Measurements from ENCODE around the gene ZNF346. TPM values are rescaled to one million over a fixed set of nuclear protein-coding genes. Genes with fewer than 3 reads are reported as not detected.

ZNF346 gene
- total RNA-seq, 1 donor, result 19.2 TPM

GRCh38 chr5:177081859-177082258 lies 59.4 kb downstream of the ZNF346 start:
- Histone ChIP-seq H3K4me3 (ENCODE audit: insufficient read depth, low read length) (no peak overlapping the region), H3K79me2 (ENCODE audit: insufficient read depth, low read length) (no peaks in the 10 kb centered on the region), H3K27ac (ENCODE audit: low read depth, low read length) (no peak overlapping the region), H3K27me3 (ENCODE audit: insufficient read depth, low read length) (peaks cover 38% of the 10 kb centered on the region), H3K36me3 (ENCODE audit: insufficient read depth, low read length) (no peaks in the 10 kb centered on the region), H3K4me2 (ENCODE audit: insufficient read depth, low read length) (no peak overlapping the region), H3K4me1 (ENCODE audit: insufficient read depth, low read length) (peaks cover 1% of the 10 kb centered on the region), H4K20me1 (ENCODE audit: insufficient read depth, low read length) (no peaks in the 10 kb centered on the region), H3K9me3 (ENCODE audit: low read depth, low read length) (no peaks in the 10 kb centered on the region), H2AFZ (ENCODE audit: low read length) (no peak overlapping the region)
- TF ChIP-seq CTCF (IDR thresholded peaks at IDR 0.05; ENCODE audit: extremely low read depth, low read depth, low read length), result no peak
- no peak for DNase-seq (ENCODE audit: insufficient read length, low spot score, missing footprints)

GRCh38 chr5:177083357-177083756 lies 60.9 kb downstream of the ZNF346 start:
- Histone ChIP-seq H3K4me2 (ENCODE audit: insufficient read depth, low read length) (no peak overlapping the region), H4K20me1 (ENCODE audit: insufficient read depth, low read length) (no peaks in the 10 kb centered on the region), H2AFZ (ENCODE audit: low read length) (no peak overlapping the region), H3K36me3 (ENCODE audit: insufficient read depth, low read length) (no peaks in the 10 kb centered on the region), H3K79me2 (ENCODE audit: insufficient read depth, low read length) (no peaks in the 10 kb centered on the region), H3K4me1 (ENCODE audit: insufficient read depth, low read length) (peaks cover 3% of the 10 kb centered on the region), H3K4me3 (ENCODE audit: insufficient read depth, low read length) (no peak overlapping the region), H3K27me3 (ENCODE audit: insufficient read depth, low read length) (peaks cover 47% of the 10 kb centered on the region), H3K9me3 (ENCODE audit: low read depth, low read length) (no peaks in the 10 kb centered on the region), H3K27ac (ENCODE audit: low read depth, low read length) (no peak overlapping the region)
- TF ChIP-seq CTCF (IDR thresholded peaks at IDR 0.05; ENCODE audit: extremely low read depth, low read depth, low read length), result no peak
- peak; percentile 32 for DNase-seq (ENCODE audit: insufficient read length, low spot score, missing footprints)

GRCh38 chr5:177084175-177084574 lies 61.7 kb downstream of the ZNF346 start:
- peaks cover 3% of the 10 kb centered on the region for H3K4me1 ChIP-seq (ENCODE audit: insufficient read depth, low read length)
- TF ChIP-seq CTCF (IDR thresholded peaks at IDR 0.05; ENCODE audit: extremely low read depth, low read depth, low read length), result no peak
- no peaks in the 10 kb centered on the region for H4K20me1 ChIP-seq (ENCODE audit: insufficient read depth, low read length)
- no peaks in the 10 kb centered on the region for H3K79me2 ChIP-seq (ENCODE audit: insufficient read depth, low read length)
- H3K27me3 ChIP-seq (ENCODE audit: insufficient read depth, low read length), result peaks cover 53% of the 10 kb centered on the region
- peak; percentile 56 for DNase-seq (ENCODE audit: insufficient read length, low spot score, missing footprints)
- H3K36me3 ChIP-seq (ENCODE audit: insufficient read depth, low read length), result no peaks in the 10 kb centered on the region
- no peak overlapping the region for H3K4me2 ChIP-seq (ENCODE audit: insufficient read depth, low read length)
- no peaks in the 10 kb centered on the region for H3K9me3 ChIP-seq (ENCODE audit: low read depth, low read length)
- H3K27ac ChIP-seq (ENCODE audit: low read depth, low read length), result no peak overlapping the region
- no peak overlapping the region for H2AFZ ChIP-seq (ENCODE audit: low read length)
- no peak overlapping the region for H3K4me3 ChIP-seq (ENCODE audit: insufficient read depth, low read length)

- H3K4me1 ChIP-seq (ENCODE audit: insufficient read depth, low read length), result peaks cover 3% of the 10 kb centered on the region
- H3K4me3 ChIP-seq (ENCODE audit: insufficient read depth, low read length), result no peak overlapping the region
- no peaks in the 10 kb centered on the region for H3K9me3 ChIP-seq (ENCODE audit: low read depth, low read length)
- H3K36me3 ChIP-seq (ENCODE audit: insufficient read depth, low read length), result no peaks in the 10 kb centered on the region
- no peaks in the 10 kb centered on the region for H4K20me1 ChIP-seq (ENCODE audit: insufficient read depth, low read length)
- no peak overlapping the region for H2AFZ ChIP-seq (ENCODE audit: low read length)
- no peak overlapping the region for H3K4me2 ChIP-seq (ENCODE audit: insufficient read depth, low read length)
- no peaks in the 10 kb centered on the region for H3K79me2 ChIP-seq (ENCODE audit: insufficient read depth, low read length)
- H3K27ac ChIP-seq (ENCODE audit: low read depth, low read length), result no peak overlapping the region
- TF ChIP-seq CTCF (IDR thresholded peaks at IDR 0.05; ENCODE audit: extremely low read depth, low read depth, low read length), result no peak
- peaks cover 40% of the 10 kb centered on the region for H3K27me3 ChIP-seq (ENCODE audit: insufficient read depth, low read length)
- DNase-seq (ENCODE audit: insufficient read length, low spot score, missing footprints), result no peak
Measured at GRCh38 chr5:177085985-177086653, 63.6 kb downstream of the ZNF346 start.
